T-helper 2 cell treated with Interferon-gamma antibody and Interleukin-4, amounts not matched to agents 5 μg/mL and 100 μg/mL, for 36 hours (primary cell): ENCODE data around the gene RING1.

Source experiments
- DNase-seq: peaks from one replicate; pipeline ENCODE4 v3.0.0; 2021; ENCODE audit warnings: low spot score
- H3K27ac Mint-ChIP-seq: one replicate; pipeline ENCODE4 v1.8.0; 2021; ENCODE audit warnings: mild to moderate bottlenecking, mixed read lengths
- H3K27me3 Mint-ChIP-seq: one replicate; pipeline ENCODE4 v1.8.0; 2021; ENCODE audit warnings: low read depth, mixed read lengths
- H3K36me3 Mint-ChIP-seq: one replicate; pipeline ENCODE4 v1.8.0; 2021; ENCODE audit warnings: low read depth, mixed read lengths
- H3K4me1 Mint-ChIP-seq: one replicate; pipeline ENCODE4 v1.8.0; 2021; ENCODE audit warnings: low read depth, mixed read lengths
- H3K4me3 Mint-ChIP-seq: one replicate; pipeline ENCODE4 v1.8.0; 2022; ENCODE audit warnings: mild to moderate bottlenecking, moderate library complexity, mixed read lengths
- H3K9me3 Mint-ChIP-seq: one replicate; pipeline ENCODE4 v1.8.0; 2021; ENCODE audit warnings: mixed read lengths

Gene RING1

DNA sequence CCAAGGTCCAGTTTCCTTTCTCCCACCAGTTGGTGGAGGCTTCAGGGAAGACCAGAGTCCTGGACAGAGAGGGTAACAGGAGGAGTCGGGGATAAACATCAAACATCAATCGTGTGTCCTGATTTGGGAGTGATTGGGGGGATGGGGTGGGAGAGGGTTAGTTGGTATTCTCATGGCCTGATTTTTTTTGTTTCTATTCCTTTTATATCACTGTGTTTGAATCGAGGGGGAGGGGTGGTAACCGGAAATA, 4.2 kb upstream of the RING1 start:
- Mint-ChIP-seq H3K27ac (peak overlapping the region; percentile 75), H3K36me3 (peaks cover 38% of the 10 kb centered on the region), H3K27me3 (no peaks in the 10 kb centered on the region), H3K4me1 (peaks cover 53% of the 10 kb centered on the region), H3K4me3 (peak overlapping the region; percentile 96), H3K9me3 (no peaks in the 10 kb centered on the region)
- no peak for DNase-seq

- H3K4me3 Mint-ChIP-seq, result peak within 1 kb of the TSS; percentile 96
- peak within 1 kb of the TSS; percentile 96 for H3K27ac Mint-ChIP-seq
- H3K36me3 Mint-ChIP-seq, result peaks cover 38% of the 10 kb centered on the region
- no peaks in the 10 kb centered on the region for H3K27me3 Mint-ChIP-seq
- peaks cover 54% of the 10 kb centered on the region for H3K4me1 Mint-ChIP-seq
- no peaks in the 10 kb centered on the region for H3K9me3 Mint-ChIP-seq
- DNase-seq, result peak; percentile 92
These were observed 3.7 kb upstream of the RING1 start, which contains the start of gene HSD17B8 for GRCh38 chr6:33204415-33205190. Gene HSD17B8, plus strand, starts transcription at chr6:33204655. Its CDS starts 14 bp downstream, at chr6:33204669.

DNA sequence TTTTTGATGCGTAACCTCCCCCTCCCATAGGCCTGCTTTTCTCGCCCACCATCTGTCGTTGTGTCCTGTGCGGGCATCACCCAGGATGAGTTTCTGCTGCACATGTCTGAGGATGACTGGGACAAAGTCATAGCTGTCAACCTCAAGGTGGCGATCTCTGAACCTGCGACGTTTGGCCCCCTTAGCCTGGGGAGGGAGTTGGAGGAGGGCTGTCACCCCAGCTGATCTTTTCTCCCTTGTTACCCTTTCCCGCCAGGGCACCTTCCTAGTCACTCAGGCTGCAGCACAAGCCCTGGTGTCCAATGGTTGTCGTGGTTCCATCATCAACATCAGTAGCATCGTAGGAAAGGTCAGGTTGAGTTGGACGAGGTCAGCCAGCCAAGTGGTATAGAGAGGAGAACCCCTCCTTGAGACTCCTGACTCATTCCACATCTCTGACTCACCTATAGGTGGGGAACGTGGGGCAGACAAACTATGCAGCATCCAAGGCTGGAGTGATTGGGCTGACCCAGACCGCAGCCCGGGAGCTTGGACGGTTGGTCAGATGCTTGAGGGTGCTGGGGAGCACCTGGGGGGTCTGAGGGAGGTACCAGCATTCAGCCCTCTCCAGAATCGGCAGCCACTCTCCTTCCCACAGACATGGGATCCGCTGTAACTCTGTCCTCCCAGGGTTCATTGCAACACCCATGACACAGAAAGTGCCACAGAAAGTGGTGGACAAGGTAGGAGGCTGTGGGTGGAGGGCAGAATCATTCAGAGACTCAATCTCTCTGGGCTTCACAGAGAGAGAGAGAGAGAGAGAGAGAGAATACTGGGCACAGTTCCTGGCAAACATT, 2.9 kb upstream of the RING1 start:
- H3K9me3 Mint-ChIP-seq, result no peaks in the 10 kb centered on the region
- DNase-seq, result peak; percentile 74
- H3K4me1 Mint-ChIP-seq, result peaks cover 52% of the 10 kb centered on the region
- peak overlapping the region; percentile 96 for H3K27ac Mint-ChIP-seq
- peak overlapping the region; percentile 96 for H3K4me3 Mint-ChIP-seq
- H3K36me3 Mint-ChIP-seq, result peaks cover 43% of the 10 kb centered on the region
- H3K27me3 Mint-ChIP-seq, result no peaks in the 10 kb centered on the region

DNA sequence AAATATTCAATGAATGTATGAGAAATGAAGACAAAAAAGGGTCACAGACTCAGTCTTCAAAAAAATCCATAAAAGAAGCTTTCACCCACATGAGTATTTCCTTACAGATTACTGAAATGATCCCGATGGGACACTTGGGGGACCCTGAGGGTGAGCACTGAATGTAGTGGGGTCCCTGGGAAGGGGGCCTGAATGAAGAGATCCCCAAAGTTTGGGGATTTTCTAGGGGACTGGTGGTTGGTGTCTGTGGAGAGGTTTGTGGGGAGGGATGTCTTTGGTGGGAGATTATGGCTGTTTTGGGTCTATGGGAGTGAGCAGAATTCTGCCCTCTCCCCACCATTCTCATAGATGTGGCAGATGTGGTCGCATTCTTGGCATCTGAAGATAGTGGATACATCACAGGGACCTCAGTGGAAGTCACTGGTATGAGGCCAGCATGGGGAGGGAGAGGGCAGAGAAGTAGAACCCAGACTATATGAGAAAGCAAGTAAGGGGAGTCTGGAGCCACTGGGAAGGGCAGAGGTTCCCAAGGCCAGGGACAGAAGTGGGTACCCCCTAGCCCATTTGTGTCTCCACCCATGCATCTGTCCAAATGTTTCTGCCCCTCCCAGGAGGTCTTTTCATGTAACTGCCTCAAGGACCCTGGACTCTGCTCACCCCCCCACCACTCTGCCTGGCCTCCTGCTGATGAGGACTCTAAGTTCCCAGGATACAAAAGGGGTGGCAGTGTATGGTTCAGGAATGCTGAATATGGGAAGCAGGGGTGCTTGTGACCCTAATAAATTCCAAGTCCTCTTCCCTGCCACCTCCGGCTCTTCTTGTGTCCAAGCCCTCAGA, 2.1 kb upstream of the RING1 start:
- no peaks in the 10 kb centered on the region for H3K9me3 Mint-ChIP-seq
- H3K27ac Mint-ChIP-seq, result peak overlapping the region; percentile 96
- H3K4me3 Mint-ChIP-seq, result peak overlapping the region; percentile 96
- peaks cover 42% of the 10 kb centered on the region for H3K36me3 Mint-ChIP-seq
- H3K27me3 Mint-ChIP-seq, result no peaks in the 10 kb centered on the region
- no peak for DNase-seq
- peaks cover 49% of the 10 kb centered on the region for H3K4me1 Mint-ChIP-seq

GRCh38 chr6:33206864-33207551, 1.3 kb upstream of the RING1 start:
- Mint-ChIP-seq H3K9me3 (no peaks in the 10 kb centered on the region), H3K27ac (peak overlapping the region; percentile 93), H3K4me1 (peaks cover 43% of the 10 kb centered on the region), H3K36me3 (peaks cover 37% of the 10 kb centered on the region), H3K27me3 (peaks cover under 1% of the 10 kb centered on the region), H3K4me3 (peak overlapping the region; percentile 96)
- no peak for DNase-seq

- H3K27me3 Mint-ChIP-seq, result peaks cover 7% of the 10 kb centered on the region
- no peak for DNase-seq
- H3K9me3 Mint-ChIP-seq, result no peaks in the 10 kb centered on the region
- peaks cover 40% of the 10 kb centered on the region for H3K4me1 Mint-ChIP-seq
- peak overlapping the region; percentile 87 for H3K4me3 Mint-ChIP-seq
- peaks cover 37% of the 10 kb centered on the region for H3K36me3 Mint-ChIP-seq
- peak overlapping the region; percentile 93 for H3K27ac Mint-ChIP-seq
These were observed 679 bp upstream of the RING1 start for GRCh38 chr6:33207552-33208090.

- no peak for DNase-seq
- Mint-ChIP-seq H3K36me3 (peaks cover 23% of the 10 kb centered on the region), H3K9me3 (no peaks in the 10 kb centered on the region), H3K4me1 (peaks cover 40% of the 10 kb centered on the region), H3K27me3 (peaks cover 25% of the 10 kb centered on the region), H3K4me3 (no peak overlapping the region), H3K27ac (no peak overlapping the region)
These were observed 1.6 kb downstream of the RING1 start for GRCh38 chr6:33209856-33210255.

DNA sequence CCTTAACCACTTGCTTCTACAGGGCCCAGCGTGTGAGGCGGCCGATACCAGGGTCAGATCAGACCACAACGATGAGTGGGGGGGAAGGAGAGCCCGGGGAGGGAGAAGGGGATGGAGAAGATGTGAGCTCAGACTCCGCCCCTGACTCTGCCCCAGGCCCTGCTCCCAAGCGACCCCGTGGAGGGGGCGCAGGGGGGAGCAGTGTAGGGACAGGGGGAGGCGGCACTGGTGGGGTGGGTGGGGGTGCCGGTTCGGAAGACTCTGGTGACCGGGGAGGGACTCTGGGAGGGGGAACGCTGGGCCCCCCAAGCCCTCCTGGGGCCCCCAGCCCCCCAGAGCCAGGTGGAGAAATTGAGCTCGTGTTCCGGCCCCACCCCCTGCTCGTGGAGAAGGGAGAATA, 2.8 kb downstream of the RING1 start:
- Mint-ChIP-seq H3K27ac (no peak overlapping the region), H3K9me3 (no peaks in the 10 kb centered on the region), H3K4me3 (no peak overlapping the region), H3K4me1 (peaks cover 30% of the 10 kb centered on the region), H3K27me3 (peaks cover 29% of the 10 kb centered on the region), H3K36me3 (peaks cover 22% of the 10 kb centered on the region)
- no peak for DNase-seq

- Mint-ChIP-seq H3K27me3 (peaks cover 29% of the 10 kb centered on the region), H3K4me3 (no peak overlapping the region), H3K9me3 (no peaks in the 10 kb centered on the region), H3K27ac (no peak overlapping the region), H3K36me3 (peaks cover 22% of the 10 kb centered on the region), H3K4me1 (peaks cover 28% of the 10 kb centered on the region)
- DNase-seq, result no peak
These were observed 3.5 kb downstream of the RING1 start for GRCh38 chr6:33211666-33212422.

DNA sequence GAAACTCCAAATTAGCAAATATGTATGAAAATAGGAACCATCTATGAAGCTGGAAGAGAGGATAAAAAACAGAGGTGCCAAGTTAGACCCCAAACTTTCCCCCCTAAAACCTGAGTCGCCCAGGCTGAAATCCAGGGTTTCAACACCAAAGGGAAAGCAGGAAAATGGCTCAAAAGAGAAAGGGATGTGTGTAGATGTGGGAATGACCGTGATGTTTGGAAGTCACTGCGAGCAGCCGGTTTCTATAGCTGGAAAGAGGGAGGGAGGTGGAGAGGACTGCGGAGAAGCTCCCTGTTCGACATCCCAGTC, 4.5 kb downstream of the RING1 start:
- no peaks in the 10 kb centered on the region for H3K9me3 Mint-ChIP-seq
- H3K36me3 Mint-ChIP-seq, result peaks cover 22% of the 10 kb centered on the region
- no peak overlapping the region for H3K27ac Mint-ChIP-seq
- H3K4me3 Mint-ChIP-seq, result peak overlapping the region; percentile 47
- H3K4me1 Mint-ChIP-seq, result peaks cover 24% of the 10 kb centered on the region
- peaks cover 29% of the 10 kb centered on the region for H3K27me3 Mint-ChIP-seq
- DNase-seq, result no peak

- no peak overlapping the region for H3K27ac Mint-ChIP-seq
- peaks cover 33% of the 10 kb centered on the region for H3K27me3 Mint-ChIP-seq
- peaks cover 24% of the 10 kb centered on the region for H3K4me1 Mint-ChIP-seq
- H3K4me3 Mint-ChIP-seq, result peak overlapping the region; percentile 47
- no peaks in the 10 kb centered on the region for H3K9me3 Mint-ChIP-seq
- H3K36me3 Mint-ChIP-seq, result peaks cover 22% of the 10 kb centered on the region
- DNase-seq, result no peak
These were observed 5.1 kb downstream of the RING1 start for GRCh38 chr6:33213166-33213988.

DNA sequence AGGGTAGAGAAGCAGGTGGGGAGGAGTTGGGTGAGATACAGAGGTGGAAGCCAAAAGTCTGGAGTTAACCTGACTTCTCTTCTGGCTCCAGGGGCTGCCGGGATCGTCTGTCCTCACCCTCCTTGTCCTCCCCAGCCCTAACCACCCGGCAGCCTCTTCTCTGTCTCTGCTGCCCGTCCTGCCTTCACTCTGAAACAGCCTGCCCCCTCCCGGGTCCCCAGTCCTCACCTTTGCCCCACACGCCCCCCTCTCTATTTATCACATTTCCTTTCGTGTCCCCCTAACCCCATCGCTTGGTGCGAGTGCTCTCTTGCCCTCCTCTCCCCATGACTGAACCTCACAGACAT, 5.7 kb downstream of the RING1 start:
- Mint-ChIP-seq H3K27me3 (peaks cover 35% of the 10 kb centered on the region), H3K9me3 (no peaks in the 10 kb centered on the region), H3K4me1 (peaks cover 22% of the 10 kb centered on the region), H3K36me3 (peaks cover 21% of the 10 kb centered on the region), H3K27ac (no peak overlapping the region), H3K4me3 (peak overlapping the region; percentile 47)
- DNase-seq, result no peak
